ENCODE data around the gene PTRH1. TPM values are rescaled to one million over a fixed set of nuclear protein-coding genes. Genes with fewer than 3 reads are reported as not detected.

Gene PTRH1
- total RNA-seq, 6 experiments from 2014 or later: 4.8 to 21.2 (median 6.8) TPM

GRCh38 chr9:127741831-127742434 is 26.5 kb upstream of the PTRH1 start:
- H3K9me3 ChIP-seq: no peaks in the 10 kb centered on the region
- 35% methylated on average over 16 of the region's 38 CpGs for WGBS (ENCODE audit: insufficient coverage, low coverage, low lambda C conversion rate, missing lambda C conversion rate)
- no peaks in the 10 kb centered on the region for H3K4me1 ChIP-seq
- H3K27ac ChIP-seq: no peak overlapping the region
- H3K27me3 ChIP-seq: peaks cover 0 to 8% of the 10 kb centered on the region in 2 donors
- intact Hi-C loops (cut with DNase I): loop anchor here in 1 of 2 donors (2.0 kb wide), 1 partner anchor 39 kb away; no protein-coding TSS in a partner anchor
- peak overlapping the region in 1 of 3 donors; percentile 16 for H3K4me3 ChIP-seq
- DNase-seq (peak in 2 of 3 donors; percentile 70 to 78), ATAC-seq (peak; percentile 60 to 85 (median 74))
- no peaks in the 10 kb centered on the region for H3K36me3 ChIP-seq
- no peak for TF ChIP-seq POLR2A (IDR thresholded peaks at IDR 0.05)
- TF ChIP-seq, protein P1, sequence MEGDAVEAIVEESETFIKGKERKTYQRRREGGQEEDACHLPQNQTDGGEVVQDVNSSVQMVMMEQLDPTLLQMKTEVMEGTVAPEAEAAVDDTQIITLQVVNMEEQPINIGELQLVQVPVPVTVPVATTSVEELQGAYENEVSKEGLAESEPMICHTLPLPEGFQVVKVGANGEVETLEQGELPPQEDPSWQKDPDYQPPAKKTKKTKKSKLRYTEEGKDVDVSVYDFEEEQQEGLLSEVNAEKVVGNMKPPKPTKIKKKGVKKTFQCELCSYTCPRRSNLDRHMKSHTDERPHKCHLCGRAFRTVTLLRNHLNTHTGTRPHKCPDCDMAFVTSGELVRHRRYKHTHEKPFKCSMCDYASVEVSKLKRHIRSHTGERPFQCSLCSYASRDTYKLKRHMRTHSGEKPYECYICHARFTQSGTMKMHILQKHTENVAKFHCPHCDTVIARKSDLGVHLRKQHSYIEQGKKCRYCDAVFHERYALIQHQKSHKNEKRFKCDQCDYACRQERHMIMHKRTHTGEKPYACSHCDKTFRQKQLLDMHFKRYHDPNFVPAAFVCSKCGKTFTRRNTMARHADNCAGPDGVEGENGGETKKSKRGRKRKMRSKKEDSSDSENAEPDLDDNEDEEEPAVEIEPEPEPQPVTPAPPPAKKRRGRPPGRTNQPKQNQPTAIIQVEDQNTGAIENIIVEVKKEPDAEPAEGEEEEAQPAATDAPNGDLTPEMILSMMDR (IDR thresholded peaks at IDR 0.05): no peak

DNA sequence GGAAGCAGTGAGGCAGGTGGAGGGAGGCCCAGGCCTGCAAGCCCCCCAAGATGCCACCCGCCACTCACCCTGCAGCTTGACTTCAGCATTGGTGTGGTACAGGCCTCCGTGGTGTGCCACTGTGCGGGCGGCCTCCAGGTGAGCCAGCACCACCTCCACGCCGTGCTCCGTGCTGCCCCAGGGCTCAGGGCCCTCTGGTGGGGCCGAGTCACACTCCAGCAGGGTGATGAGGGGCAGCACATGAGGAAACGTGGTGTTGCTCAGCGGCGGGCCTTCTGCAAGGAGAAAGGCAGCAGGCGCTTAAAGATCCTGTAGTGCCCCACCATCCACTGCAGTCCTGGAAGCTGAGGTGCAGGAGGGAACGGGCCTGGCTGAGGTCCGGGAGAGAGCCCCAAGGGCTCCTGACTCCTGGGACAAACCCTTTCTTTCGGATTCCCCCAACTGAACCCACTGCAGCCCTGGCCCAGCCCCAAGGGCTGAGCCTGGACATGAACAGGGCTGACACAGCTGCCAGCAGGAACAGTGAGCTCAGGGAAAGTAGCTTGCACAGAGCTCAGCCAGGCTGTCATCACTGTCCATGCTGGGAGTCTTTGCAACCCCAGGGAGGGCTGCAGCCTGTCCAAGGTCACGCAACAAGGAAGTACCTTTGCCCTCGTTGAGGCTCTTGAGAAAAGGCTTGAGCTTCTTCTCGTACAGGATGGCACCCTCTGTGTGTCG is 24.3 kb upstream of the PTRH1 start:
- DNase-seq (no peak), ATAC-seq (no peak)
- 80% methylated on average over 2 of the region's 19 CpGs for WGBS (ENCODE audit: insufficient coverage, low coverage, low lambda C conversion rate, missing lambda C conversion rate)
- peaks cover 0 to 8% of the 10 kb centered on the region in 2 donors for H3K27me3 ChIP-seq
- no peaks in the 10 kb centered on the region for H3K9me3 ChIP-seq
- H3K27ac ChIP-seq: no peak overlapping the region
- H3K4me3 ChIP-seq: no peak overlapping the region
- TF ChIP-seq POLR2A (IDR thresholded peaks at IDR 0.05): no peak
- TF ChIP-seq, protein P1 (IDR thresholded peaks at IDR 0.05): no peak
- intact Hi-C loops (cut with DNase I): loop anchor here (2.0 to 10.0 kb wide), 3 partner anchors 41 to 183 kb away; partner anchors contain the start of gene AK1 (in 1 of the 2)
- H3K36me3 ChIP-seq: no peaks in the 10 kb centered on the region
- no peaks in the 10 kb centered on the region for H3K4me1 ChIP-seq

DNA sequence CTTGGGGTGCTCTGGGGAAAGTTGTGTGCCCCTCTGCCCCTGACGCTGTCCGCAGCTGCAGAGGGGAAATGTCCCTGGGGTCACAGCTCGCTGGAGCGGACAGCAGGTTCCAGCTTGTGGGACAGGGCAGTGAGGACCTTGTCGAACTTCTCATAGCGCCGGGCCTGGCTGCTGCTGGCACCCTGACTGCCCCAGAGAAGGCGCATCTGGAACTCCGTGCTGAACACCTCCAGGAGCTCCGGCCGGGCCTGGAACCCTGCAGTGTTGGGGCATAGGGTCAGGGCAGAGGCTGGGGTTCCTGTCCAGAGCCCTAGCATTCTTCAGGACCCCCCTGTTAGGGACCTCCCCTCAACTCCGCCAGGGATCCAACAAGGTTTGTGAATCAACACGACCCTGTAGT is 23.2 kb upstream of the PTRH1 start:
- peaks cover 0 to 8% of the 10 kb centered on the region in 2 donors for H3K27me3 ChIP-seq
- no peaks in the 10 kb centered on the region for H3K36me3 ChIP-seq
- no peak overlapping the region for H3K4me3 ChIP-seq
- intact Hi-C loops (cut with DNase I): loop anchor here in 1 of 2 donors (5.0 to 10.0 kb wide), 2 partner anchors 136 to 184 kb away; partner anchors contain the start of gene AK1
- TF ChIP-seq POLR2A (IDR thresholded peaks at IDR 0.05): no peak
- TF ChIP-seq, protein P1 (IDR thresholded peaks at IDR 0.05): no peak
- 79% methylated on average over 8 of the region's 13 CpGs for WGBS (ENCODE audit: insufficient coverage, low coverage, low lambda C conversion rate, missing lambda C conversion rate)
- H3K9me3 ChIP-seq: no peaks in the 10 kb centered on the region
- DNase-seq: no peak
- H3K4me1 ChIP-seq: peaks cover 0 to 6% (median 3%) of the 10 kb centered on the region in 4 donors
- H3K27ac ChIP-seq: no peak overlapping the region
- ATAC-seq: no peak

GRCh38 chr9:127735530-127736185 is 20.2 kb upstream of the PTRH1 start:
- Histone ChIP-seq H3K36me3 (no peaks in the 10 kb centered on the region), H3K27me3 (no peaks in the 10 kb centered on the region), H3K4me3 (no peak overlapping the region), H3K4me1 (peaks cover 0 to 6% (median 3%) of the 10 kb centered on the region in 4 donors), H3K9me3 (no peaks in the 10 kb centered on the region), H3K27ac (no peak overlapping the region)
- 13% methylated on average over 11 of the region's 15 CpGs for WGBS (ENCODE audit: insufficient coverage, low coverage, low lambda C conversion rate, missing lambda C conversion rate)
- DNase-seq: no peak
- ATAC-seq: no peak
- no peak for TF ChIP-seq POLR2A (IDR thresholded peaks at IDR 0.05)
- TF ChIP-seq, protein P1 (IDR thresholded peaks at IDR 0.05): no peak
- intact Hi-C loops (cut with DNase I): loop anchor here in 1 of 2 donors (5.0 to 10.0 kb wide), 2 partner anchors 139 to 187 kb away; partner anchors contain the start of gene AK1
